D721Med (cell line): ENCODE results near the gene MS4A5.

Source experiments
- DNase-seq: peaks from one replicate; pipeline ENCODE4 v3.0.0; 2011; ENCODE audit warnings: low spot score; ENCODE audit not compliant: insufficient read length
- FAIRE-seq: peaks from 2 replicates; lab custom pipeline; 2011; peaks lifted over from hg19 to GRCh38; lab: Jason Lieb, UNC
- CTCF ChIP-seq: IDR thresholded peaks from 2 replicates; pipeline ENCODE4 v1.5.1; 2012; ENCODE audit warnings: mild to moderate bottlenecking, control low read depth; ENCODE audit not compliant: insufficient read depth; ENCODE audit errors: missing control alignments

The MS4A5 gene

GRCh38 chr11:60429272-60429671, at the start of gene MS4A5:
Gene MS4A5, plus strand, starts transcription at chr11:60429572. Its CDS starts 103 bp downstream, at chr11:60429675.
- FAIRE-seq (no peak), DNase-seq (no peak)
- TF ChIP-seq CTCF = no peak

- no peak for TF ChIP-seq CTCF
- DNase-seq (no peak), FAIRE-seq (no peak)
Measured at GRCh38 chr11:60389279-60389910, 40.0 kb upstream of the MS4A5 start.

GRCh38 chr11:60390419-60390818, 39.0 kb upstream of the MS4A5 start:
- FAIRE-seq = no peak
- TF ChIP-seq CTCF = no peak
- DNase-seq = no peak

- DNase-seq = no peak
- no peak for FAIRE-seq
- no peak for TF ChIP-seq CTCF
Measured at GRCh38 chr11:60392361-60392760, 37.0 kb upstream of the MS4A5 start.

- no peak for TF ChIP-seq CTCF
- no peak for FAIRE-seq
Measured at GRCh38 chr11:60393016-60393415, 36.4 kb upstream of the MS4A5 start.

GRCh38 chr11:60394666-60395380, 34.5 kb upstream of the MS4A5 start:
- no peak for FAIRE-seq
- no peak for TF ChIP-seq CTCF
- DNase-seq = no peak

More at GRCh38 chr11:60393016-60393415, 36.4 kb upstream of the MS4A5 start:
- DNase-seq = no peak

GRCh38 chr11:60396382-60396781, 33.0 kb upstream of the MS4A5 start, which contains the start of gene MS4A14:
Gene MS4A14, plus strand, starts transcription at chr11:60396459. Its CDS starts 120 bp downstream, at chr11:60396579.
- TF ChIP-seq CTCF = no peak
- DNase-seq = no peak
- no peak for FAIRE-seq
